ENCODE data around the gene SCN2B.

SCN2B gene

DNA sequence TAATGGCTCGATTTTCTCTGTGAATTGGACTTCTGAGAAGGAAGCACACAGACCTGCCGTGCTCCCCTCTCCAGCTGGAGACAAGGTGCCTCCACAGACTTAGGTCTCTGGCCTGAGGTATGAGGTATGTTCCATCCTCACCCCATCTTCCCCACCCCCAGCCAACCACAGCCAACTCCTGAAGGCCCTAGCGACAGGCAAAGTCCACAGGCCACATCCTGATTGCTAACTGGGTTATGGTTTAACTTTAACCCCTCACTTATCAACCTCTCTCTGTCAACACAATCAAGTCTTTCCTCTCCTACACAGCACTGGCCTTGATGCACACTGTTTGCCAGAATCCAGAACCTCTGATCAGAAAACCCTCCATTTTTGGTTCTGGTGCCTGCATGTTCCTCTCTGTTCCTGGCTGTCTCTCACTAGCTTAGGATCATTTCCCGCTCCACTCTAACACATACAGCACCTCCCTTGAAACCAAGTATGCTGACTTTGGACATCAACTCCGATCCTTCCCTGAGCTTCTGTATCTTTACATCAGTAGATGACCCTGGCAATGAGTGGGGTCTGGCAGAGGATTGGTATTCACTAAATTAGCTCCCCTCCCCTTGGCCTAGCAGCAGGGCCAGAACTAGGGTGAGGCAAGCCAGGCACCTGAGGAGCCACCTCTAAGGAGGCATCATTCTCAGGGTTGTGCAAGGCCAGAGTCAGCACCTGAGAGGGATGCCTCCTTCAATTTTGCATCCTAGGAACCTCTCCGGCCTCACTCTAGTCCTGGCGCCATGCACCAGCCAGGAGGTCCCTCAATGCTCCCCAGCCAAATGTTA lies 26.4 kb upstream of the SCN2B start:
- no peak for DNase-seq
- peaks cover 28% of the 10 kb centered on the region for H3K27me3 ChIP-seq
- no peaks in the 10 kb centered on the region for H3K36me3 ChIP-seq
- no peak for TF ChIP-seq CTCF (IDR thresholded peaks at IDR 0.05; ENCODE audit: low read depth, low read length)
- H3K9me3 ChIP-seq = no peaks in the 10 kb centered on the region
- H3K4me3 ChIP-seq (ENCODE audit: low read depth, low read length) = no peak overlapping the region
- H3K4me1 ChIP-seq = no peaks in the 10 kb centered on the region

DNA sequence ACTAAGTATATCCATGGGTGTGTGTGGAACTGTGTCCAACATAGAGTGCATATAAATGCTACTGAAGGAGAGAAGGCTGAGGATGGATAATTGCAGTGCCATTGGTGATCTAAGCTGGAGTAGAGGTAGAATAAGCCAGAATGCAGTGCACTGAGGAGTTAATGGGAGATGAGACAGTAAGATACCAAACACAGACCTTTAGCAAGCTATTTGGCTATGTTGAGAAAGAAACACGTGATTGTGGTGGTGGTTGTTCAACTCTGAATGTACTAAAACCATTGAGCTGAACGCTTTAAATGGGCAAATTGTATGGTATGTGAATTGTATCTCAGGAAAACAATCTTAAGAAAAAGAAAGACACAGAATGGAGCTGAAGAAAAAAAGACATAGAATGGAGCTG lies 25.5 kb upstream of the SCN2B start:
- TF ChIP-seq CTCF (IDR thresholded peaks at IDR 0.05; ENCODE audit: low read depth, low read length) = no peak
- Histone ChIP-seq H3K36me3 (no peaks in the 10 kb centered on the region), H3K4me1 (no peaks in the 10 kb centered on the region), H3K9me3 (no peaks in the 10 kb centered on the region), H3K27me3 (peaks cover 23% of the 10 kb centered on the region), H3K4me3 (ENCODE audit: low read depth, low read length) (no peak overlapping the region)
- no peak for DNase-seq

- no peak for TF ChIP-seq CTCF (IDR thresholded peaks at IDR 0.05; ENCODE audit: low read depth, low read length)
- DNase-seq = no peak
- no peaks in the 10 kb centered on the region for H3K36me3 ChIP-seq
- peaks cover 15% of the 10 kb centered on the region for H3K27me3 ChIP-seq
- H3K4me1 ChIP-seq = no peaks in the 10 kb centered on the region
- no peak overlapping the region for H3K4me3 ChIP-seq (ENCODE audit: low read depth, low read length)
- no peaks in the 10 kb centered on the region for H3K9me3 ChIP-seq
Observed at GRCh38 chr11:118200901-118201680, 24.7 kb upstream of the SCN2B start.

- Histone ChIP-seq H3K4me1 (no peaks in the 10 kb centered on the region), H3K9me3 (no peaks in the 10 kb centered on the region), H3K4me3 (ENCODE audit: low read depth, low read length) (no peak overlapping the region), H3K27me3 (peaks cover 9% of the 10 kb centered on the region), H3K36me3 (no peaks in the 10 kb centered on the region)
- DNase-seq = no peak
- no peak for TF ChIP-seq CTCF (IDR thresholded peaks at IDR 0.05; ENCODE audit: low read depth, low read length)
Observed at GRCh38 chr11:118200497-118200896, 24.1 kb upstream of the SCN2B start.

- no peak for TF ChIP-seq CTCF (IDR thresholded peaks at IDR 0.05; ENCODE audit: low read depth, low read length)
- H3K36me3 ChIP-seq = no peaks in the 10 kb centered on the region
- no peak for DNase-seq
Observed at GRCh38 chr11:118199135-118199534, 22.7 kb upstream of the SCN2B start.

GRCh38 chr11:118198370-118198769 lies 21.9 kb upstream of the SCN2B start:
- H3K36me3 ChIP-seq = no peaks in the 10 kb centered on the region
- no peaks in the 10 kb centered on the region for H3K4me1 ChIP-seq
- H3K27me3 ChIP-seq = no peaks in the 10 kb centered on the region; the same call in 1 of the 2 replicates
- peak; percentile 93 for TF ChIP-seq CTCF (IDR thresholded peaks at IDR 0.05; ENCODE audit: low read depth, low read length)
- H3K9me3 ChIP-seq = no peaks in the 10 kb centered on the region
- peak; percentile 82 for DNase-seq
- H3K4me3 ChIP-seq (ENCODE audit: low read depth, low read length) = no peak overlapping the region

More at GRCh38 chr11:118199135-118199534, 22.7 kb upstream of the SCN2B start:
- H3K9me3 ChIP-seq = no peaks in the 10 kb centered on the region
- H3K27me3 ChIP-seq = no peaks in the 10 kb centered on the region; the same call in 1 of the 2 replicates
- no peaks in the 10 kb centered on the region for H3K4me1 ChIP-seq
- no peak overlapping the region for H3K4me3 ChIP-seq (ENCODE audit: low read depth, low read length)

Measured in BE2C (cell line).